ENCODE data around the gene KMT5B. TPM values are rescaled to one million over a fixed set of nuclear protein-coding genes. Genes with fewer than 3 reads are reported as not detected.

The KMT5B gene
- polyA plus RNA-seq, 2 of the 4 experiments (the other 2 are of a cell fraction), result 15.2 to 27.1 TPM

GRCh38 chr11:68137833-68138232 lies 75.3 kb downstream of the KMT5B start:
- 0 out of 3 replicates have a peak overlapping the region, but pooled peaks have one; percentile 8 for H3K4me3 ChIP-seq
- ChIA-PET CTCF (interaction anchor here (0.8 kb wide), 1 partner anchor 13 kb away, joined by 3 read pairs; no protein-coding TSS in a partner anchor), POLR2A (interaction anchor here (0.7 to 2.0 kb wide), 3 partner anchors 9 to 119 kb away, joined by 3 to 8 read pairs (median 5); partner anchors contain the start of gene CHKA)
- ATAC-seq (peak; percentile 63 to 85; a peak in 5 of 6 replicates), DNase-seq (ENCODE audit: low read depth in 1 of 2, low spot score in 1 of 2) (no peak), FAIRE-seq (no peak)
- 0 out of 2 replicates have a peak, but pooled peaks have one; percentile 37 for TF ChIP-seq HOXB13 (CRISPR knock-in tag; IDR thresholded peaks at IDR 0.05; ENCODE audit: low read depth)
- TF ChIP-seq MAX (IDR thresholded peaks at IDR 0.05), result no peak
- H3K9me3 ChIP-seq, result peaks cover 9% of the 10 kb centered on the region; the same call in 2 of the 3 replicates
- peaks cover 15% of the 10 kb centered on the region for H3K4me1 ChIP-seq
- peak overlapping the region; percentile 78 for H3K27ac ChIP-seq
- peak overlapping the region; percentile 80 for H3K4me2 ChIP-seq
- 9% methylated on average over 5 of the region's 5 CpGs for WGBS (ENCODE audit: missing lambda C conversion rate)

GRCh38 chr11:68136866-68137265 lies 76.2 kb downstream of the KMT5B start:
- ChIA-PET POLR2A (no interaction called here), CTCF (interaction anchor here (1.3 kb wide), 1 partner anchor 72 kb away, joined by 4 read pairs; no protein-coding TSS in a partner anchor)
- DNase-seq (ENCODE audit: low read depth in 1 of 2, low spot score in 1 of 2), result no peak
- 91% methylated on average over 8 of the region's 8 CpGs for WGBS (ENCODE audit: missing lambda C conversion rate)
- FAIRE-seq, result no peak
- H3K4me1 ChIP-seq, result peaks cover 15% of the 10 kb centered on the region
- no peak for ATAC-seq
- peaks cover 19% of the 10 kb centered on the region for H3K9me3 ChIP-seq
- TF ChIP-seq MAFK (IDR thresholded peaks at IDR 0.05; ENCODE audit: partially characterized antibody) (no peak), PHF8 (IDR thresholded peaks at IDR 0.05; ENCODE audit: borderline replicate concordance, low read depth) (no peak), NR3C1 (IDR thresholded peaks at IDR 0.05) (no peak), E2F6 (IDR thresholded peaks at IDR 0.05; ENCODE audit: borderline replicate concordance, low read depth) (no peak), FOSL2 (IDR thresholded peaks at IDR 0.05) (no peak), FOSL2 (CRISPR knock-in tag; IDR thresholded peaks at IDR 0.05) (no peak), MYC (IDR thresholded peaks at IDR 0.05; ENCODE audit: borderline replicate concordance, low read length) (no peak), REST (IDR thresholded peaks at IDR 0.05) (no peak)
- H3K4me3 ChIP-seq, result no peak overlapping the region
- H3K27ac ChIP-seq, result peak overlapping the region; percentile 78; a peak in 2 of 6 replicates
- H3K4me2 ChIP-seq, result no peak overlapping the region

GRCh38 chr11:68135161-68135560 lies 77.9 kb downstream of the KMT5B start:
- no peak for FAIRE-seq
- H3K4me2 ChIP-seq, result no peak overlapping the region
- DNase-seq (ENCODE audit: low read depth in 1 of 2, low spot score in 1 of 2), result no peak
- no peak for ATAC-seq
- H3K27ac ChIP-seq, result no peak overlapping the region
- H3K4me1 ChIP-seq, result peaks cover 15% of the 10 kb centered on the region
- WGBS (ENCODE audit: missing lambda C conversion rate), result 58% methylated on average over 3 of the region's 3 CpGs
- H3K4me3 ChIP-seq, result no peak overlapping the region
- POLR2A ChIA-PET, result no interaction called here
- TF ChIP-seq HOXB5 (CRISPR knock-in tag; IDR thresholded peaks at IDR 0.05), result no peak
- TF ChIP-seq USF2 (IDR thresholded peaks at IDR 0.05), result no peak
- no peak for TF ChIP-seq POLR2AphosphoS2 (conservative IDR thresholded peaks at IDR 0.05; ENCODE audit: low read length)
- no peak for TF ChIP-seq RNF2 (IDR thresholded peaks at IDR 0.05; ENCODE audit: borderline replicate concordance, low read depth)
- no peak for TF ChIP-seq HOXA7 (CRISPR knock-in tag; IDR thresholded peaks at IDR 0.05)
- CTCF ChIA-PET, result no interaction called here
- peaks cover 24% of the 10 kb centered on the region for H3K9me3 ChIP-seq
